H1 (cell line): ENCODE measurements around the gene RDH16. TPM values are rescaled to one million over a fixed set of nuclear protein-coding genes. Genes with fewer than 3 reads are reported as not detected.
A peak's percentile ranks its signal among the peaks of the same experiment; 100 is the strongest.

Experiments
- CTCF ChIA-PET: fragments of 300-600 bp; sonication (Branson Sonifier 250); formaldehyde crosslinking; loops from one replicate; lab custom pipeline; 2021; ENCODE audit not compliant: partially characterized antibody; lab: Charles Lee
- POLR2A ChIA-PET: fragments of 300-600 bp; sonication (Branson Sonifier 250); formaldehyde crosslinking; loops from one replicate; lab custom pipeline; 2021; ENCODE audit warnings: inconsistent platforms; ENCODE audit not compliant: partially characterized antibody; lab: Charles Lee
- DNase-seq, 2 experiments: peaks; one replicate each; pipeline versions ENCODE4 v3.0.0 to v3.0.0-alpha.2; 2010 to 2022; ENCODE audit warnings: low spot score in 2 of 2, low read depth in 1 of 2, mixed read lengths in 1 of 2
- FAIRE-seq: peaks from 2 replicates; lab custom pipeline; 2011; peaks lifted over from hg19 to GRCh38; lab: Jason Lieb, UNC
- H2AFZ ChIP-seq: 2 replicates; pipeline ENCODE4 v1.8.1; 2012; ENCODE audit warnings: low read length, inconsistent platforms
- H2AK5ac ChIP-seq: 2 replicates; pipeline ENCODE4 v1.6.1; 2013; ENCODE audit warnings: low read depth, low read length
- H2BK120ac ChIP-seq: replicated peaks from 2 replicates; pipeline ENCODE3; 2013; ENCODE audit warnings: low read depth, low read length, inconsistent platforms
- H2BK12ac ChIP-seq: 2 replicates; pipeline ENCODE4 v1.6.1; 2013; ENCODE audit warnings: low read depth, low read length
- H2BK15ac ChIP-seq: 2 replicates; pipeline ENCODE4 v1.6.1; 2013; ENCODE audit warnings: low read length
- H2BK20ac ChIP-seq: 2 replicates; pipeline ENCODE4 v1.6.1; 2013; ENCODE audit warnings: low read length
- H2BK5ac ChIP-seq: 2 replicates; pipeline ENCODE4 v1.6.1; 2013; ENCODE audit warnings: low read depth, low read length
- H3K14ac ChIP-seq: 2 replicates; pipeline ENCODE4 v1.6.1; 2013; ENCODE audit warnings: inconsistent platforms; ENCODE audit not compliant: insufficient read length
- H3K18ac ChIP-seq: 2 replicates; pipeline ENCODE4 v1.6.1; 2013; ENCODE audit warnings: low read length; ENCODE audit errors: extremely low read depth
- H3K23ac ChIP-seq: 2 replicates; pipeline ENCODE4 v1.6.1; 2013; ENCODE audit warnings: inconsistent platforms; ENCODE audit not compliant: insufficient read length
- H3K23me2 ChIP-seq: 2 replicates; pipeline ENCODE4 v1.6.1; 2013; ENCODE audit warnings: low read depth, low read length
- H3K27ac ChIP-seq: 2 replicates; pipeline ENCODE4 v1.6.1; 2011; ENCODE audit warnings: low read depth, low read length, inconsistent platforms
- H3K27me3 ChIP-seq, 4 experiments: replicated peaks in 1 of 4; 1 replicate in 1 of 4; 2 replicates in 3 of 4; pipeline versions ENCODE4 v1.6.1 to v1.8.1; 2011 to 2013; ENCODE audit warnings: low read length in 3 of 4, mild to moderate bottlenecking in 3 of 4, inconsistent platforms in 2 of 4, mixed read lengths in 2 of 4, moderate library complexity in 1 of 4; ENCODE audit not compliant: control insufficient read depth in 3 of 4, insufficient read depth in 3 of 4; ENCODE audit errors: extremely low read depth in 1 of 4
- H3K36me3 ChIP-seq, 4 experiments: 2 replicates each; pipeline versions ENCODE4 v1.6.1 to v1.8.1; 2011 to 2013; ENCODE audit warnings: mild to moderate bottlenecking in 4 of 4, low read length in 3 of 4, moderate library complexity in 2 of 4, control low read depth in 1 of 4, inconsistent platforms in 1 of 4; ENCODE audit not compliant: insufficient read depth in 4 of 4, control insufficient read depth in 2 of 4
- H3K4ac ChIP-seq: replicated peaks from 2 replicates; pipeline ENCODE3; 2013; ENCODE audit warnings: low read length, low read depth, mixed read lengths, inconsistent platforms; ENCODE audit not compliant: insufficient read length
- H3K4me1 ChIP-seq, 4 experiments: replicated peaks in 1 of 4; 1 replicate in 1 of 4; 2 replicates in 3 of 4; pipeline versions ENCODE4 v1.6.1 to v1.8.1; 2011 to 2013; ENCODE audit warnings: low read length in 3 of 4, inconsistent platforms in 2 of 4, mixed read lengths in 1 of 4; ENCODE audit not compliant: insufficient read depth in 4 of 4, control insufficient read depth in 3 of 4
- H3K4me2 ChIP-seq, 2 experiments: 2 replicates each; pipeline versions ENCODE4 v1.6.1 to v1.8.1; 2011 to 2013; ENCODE audit warnings: low read depth in 2 of 2, low read length in 2 of 2, control low read depth in 1 of 2, inconsistent platforms in 1 of 2, mild to moderate bottlenecking in 1 of 2; ENCODE audit not compliant: insufficient read depth in 1 of 2
- H3K4me3 ChIP-seq, 4 experiments: fragments of 200-600, 300-600 bp in 1 of 4; sonication (generic), shearing (Covaris generic), sonication (Bioruptor Twin) in 1 of 4; 2 replicates each; pipeline versions ENCODE4 v1.5.1 to v1.8.1; 2011 to 2016; ENCODE audit warnings: low read length in 4 of 4, low read depth in 3 of 4, control low read depth in 2 of 4, inconsistent platforms in 2 of 4, mild to moderate bottlenecking in 2 of 4, mixed read lengths in 1 of 4, moderate library complexity in 1 of 4; ENCODE audit not compliant: insufficient read depth in 2 of 4; ENCODE audit errors: extremely low read depth in 1 of 4
- H3K56ac ChIP-seq: replicated peaks from 2 replicates; pipeline ENCODE3; 2013; ENCODE audit warnings: low read depth, mild to moderate bottlenecking, mixed read lengths, low read length, inconsistent platforms; ENCODE audit not compliant: insufficient read length
- H3K79me1 ChIP-seq: 2 replicates; pipeline ENCODE4 v1.6.1; 2013; ENCODE audit warnings: low read depth, low read length, control low read depth
- H3K79me2 ChIP-seq, 2 experiments: 2 replicates each; pipeline versions ENCODE4 v1.6.1 to v1.8.1; 2012 to 2013; ENCODE audit warnings: low read length in 2 of 2, mild to moderate bottlenecking in 2 of 2, inconsistent platforms in 1 of 2; ENCODE audit not compliant: insufficient read depth in 2 of 2, control insufficient read depth in 1 of 2
- H3K9ac ChIP-seq, 4 experiments: replicated peaks in 1 of 4; 1 replicate in 1 of 4; 2 replicates in 3 of 4; pipeline versions ENCODE4 v1.6.1 to v1.8.1; 2011 to 2013; ENCODE audit warnings: low read depth in 3 of 4, low read length in 3 of 4, control low read depth in 2 of 4, mild to moderate bottlenecking in 2 of 4, moderate library complexity in 2 of 4, inconsistent platforms in 1 of 4; ENCODE audit errors: extremely low read depth in 1 of 4
- H3K9me3 ChIP-seq, 2 experiments: 2 replicates each; pipeline versions ENCODE4 v1.6.1 to v1.8.1; 2012 to 2013; ENCODE audit warnings: mild to moderate bottlenecking in 2 of 2, moderate library complexity in 2 of 2, control low read depth in 1 of 2, inconsistent platforms in 1 of 2, low read depth in 1 of 2, low read length in 1 of 2, mixed read lengths in 1 of 2; ENCODE audit not compliant: insufficient read depth in 2 of 2
- H4K20me1 ChIP-seq, 2 experiments: replicated peaks in 1 of 2; 2 replicates each; pipeline versions ENCODE3 to v1.8.1; 2011 to 2013; ENCODE audit warnings: inconsistent platforms in 2 of 2, low read length in 2 of 2, mild to moderate bottlenecking in 1 of 2; ENCODE audit not compliant: insufficient read depth in 2 of 2, control insufficient read depth in 1 of 2
- H4K5ac ChIP-seq: 2 replicates; pipeline ENCODE4 v1.6.1; 2013; ENCODE audit warnings: low read length, low read depth, mixed read lengths, inconsistent platforms; ENCODE audit not compliant: insufficient read length
- H4K8ac ChIP-seq: 2 replicates; pipeline ENCODE4 v1.8.0; 2013; ENCODE audit warnings: mild to moderate bottlenecking, moderate library complexity, low read length, inconsistent platforms; ENCODE audit not compliant: insufficient read depth; ENCODE audit errors: extremely low read depth
- H4K91ac ChIP-seq: replicated peaks from 2 replicates; pipeline ENCODE3; 2013; ENCODE audit warnings: low read length, mixed read lengths, inconsistent platforms; ENCODE audit not compliant: insufficient read length
- ATF3 ChIP-seq: IDR thresholded peaks from 2 replicates; pipeline ENCODE4 v1.6.1; 2011; ENCODE audit warnings: low read depth, mild to moderate bottlenecking, low read length; ENCODE audit not compliant: insufficient read depth
- CTBP2 ChIP-seq: IDR thresholded peaks from 2 replicates; pipeline ENCODE4 v1.7.0; 2011; ENCODE audit warnings: borderline replicate concordance, mild to moderate bottlenecking, moderate library complexity, mixed read lengths, low read length; ENCODE audit not compliant: insufficient read depth, insufficient read length
- MAFK ChIP-seq: IDR thresholded peaks from 2 replicates; pipeline ENCODE4 v1.6.1; 2012; ENCODE audit warnings: low read depth, mild to moderate bottlenecking, improper control_type of control experiment, low read length
- SP1 ChIP-seq: IDR thresholded peaks from 2 replicates; pipeline ENCODE4 v1.6.1; 2011; ENCODE audit warnings: low read depth, low read length
- TAF1 ChIP-seq: IDR thresholded peaks from 2 replicates; pipeline ENCODE4 v1.6.1; 2011; ENCODE audit warnings: mild to moderate bottlenecking, low read depth, low read length
- WGBS, 2 experiments: shearing (Covaris generic) in 1 of 2; methylation state at CpG; one replicate each; pipeline versions ENCODE4 v1.1.6 to v1.1.7; 2013 to 2015; ENCODE audit warnings: low lambda C conversion rate in 2 of 2, mixed read lengths in 2 of 2, inconsistent platforms in 1 of 2, low coverage in 1 of 2, missing lambda C conversion rate in 1 of 2; ENCODE audit not compliant: insufficient replicate concordance in 2 of 2, insufficient coverage in 1 of 2, insufficient read length in 1 of 2; ENCODE audit errors: extremely low coverage in 1 of 2, missing lambda C conversion rate in 1 of 2; 5-methylcytosine and 5-hydroxymethylcytosine counted together
- polyA plus RNA-seq, 7 experiments: library from polyadenylated mRNA; depleted of rRNA in 3 of 7; stranded (reverse) in 5 of 7; unstranded in 2 of 7; fragments of >200 nt in 5 of 7; fragments of 200-250 nt in 2 of 7; gene quantifications; 1 replicate in 5 of 7; 2 replicates in 1 of 7; 4 replicates in 1 of 7; pipeline versions ENCODE4 v1.2.1 to v1.2.3, GENCODE V29; 2011 to 2013; ENCODE audit warnings: missing spikeins in 2 of 7, mixed read lengths in 2 of 7
- total RNA-seq: library from RNA; stranded (reverse); fragmentation: NEBNext Ultra II Directional; extraction: Animal tissue kit (Norgen Biotek cat#: 25700); gene quantifications from 2 replicates; pipeline ENCODE4 v1.2.1, GENCODE V29; 2021

RDH16 gene
- total and polyA plus RNA-seq, 2 of the 8 experiments (the other 6 are each of a cell fraction or from before 2014, with no cell fraction given): 0.30 to 0.79 TPM

GRCh38 chr12:56931474-56931978 is 25.9 kb downstream of the RDH16 start:
- no peaks in the 10 kb centered on the region for H3K79me1 ChIP-seq
- H3K14ac ChIP-seq: no peak overlapping the region
- no peak overlapping the region for H3K23ac ChIP-seq
- no peaks in the 10 kb centered on the region for H3K9me3 ChIP-seq
- POLR2A ChIA-PET: interaction anchor here (0.5 to 1.1 kb wide), 3 partner anchors 61 to 70 kb away, joined by 3 to 4 read pairs (median 3); a partner anchor contains a TSS
- no peak overlapping the region for H4K91ac ChIP-seq
- peak overlapping the region; percentile 63; the same call in 1 of the 2 replicates for H2BK20ac ChIP-seq
- FAIRE-seq (no peak), DNase-seq (peak in 1 of 2 experiments; percentile 46)
- H3K4me3 ChIP-seq: 0 out of 8 replicates have a peak overlapping the region, but pooled peaks of 1 of the 4 experiments have one; percentile 10
- no peak overlapping the region for H3K56ac ChIP-seq
- no peak overlapping the region for H4K5ac ChIP-seq
- no peak overlapping the region for H3K4ac ChIP-seq
- H2BK12ac ChIP-seq: no peak overlapping the region
- no peak overlapping the region for H3K9ac ChIP-seq
- no peak overlapping the region for H3K4me2 ChIP-seq
- H3K23me2 ChIP-seq: no peaks in the 10 kb centered on the region
- H2BK5ac ChIP-seq: peak overlapping the region; percentile 25; the same call in 1 of the 2 replicates
- H3K79me2 ChIP-seq: no peaks in the 10 kb centered on the region
- 75% methylated on average over 2 of the region's 2 CpGs; no CpG with 5 or more reads in 1 of the 2 experiments for WGBS, 2 experiments
- CTCF ChIA-PET: interaction anchor here (0.8 to 2.1 kb wide), 4 partner anchors 56 to 109 kb away, joined by 3 to 7 read pairs (median 4); no protein-coding TSS in a partner anchor
- no peaks in the 10 kb centered on the region for H4K20me1 ChIP-seq
- no peaks in the 10 kb centered on the region for H3K36me3 ChIP-seq
- TF ChIP-seq TAF1 (no peak), CTBP2 (no peak), MAFK (no peak), SP1 (peak; percentile 71), ATF3 (no peak)
- TF ChIP-seq, all 59 proteins: peak for 1
- no peak overlapping the region for H3K27ac ChIP-seq
- no peak overlapping the region for H2AK5ac ChIP-seq
- H3K18ac ChIP-seq: peak overlapping the region; percentile 25; the same call in 1 of the 2 replicates
- peak overlapping the region; percentile 71 for H2AFZ ChIP-seq
- peaks cover 0 to 9% (median 3%) of the 10 kb centered on the region in 4 experiments; a peak in 6 of 7 replicates for H3K4me1 ChIP-seq
- no peak overlapping the region for H2BK120ac ChIP-seq
- H2BK15ac ChIP-seq: 0 out of 2 replicates have a peak overlapping the region, but pooled peaks have one; percentile 47
- no peak overlapping the region for H4K8ac ChIP-seq
- H3K27me3 ChIP-seq: no peaks in the 10 kb centered on the region
